GM19455 (cell line): ENCODE results near the gene CCNI2.
"Not testable (repeated sequence)": the region's sequence is repeated elsewhere in the genome, so short reads cannot be mapped to it uniquely, and the experiment has no call there.

Experiments used
- ATAC-seq: cut with Tn5 transposase; IDR thresholded peaks from one replicate; pipeline ENCODE4 v1.9.1; 2021; ENCODE audit not compliant: unreplicated experiment

The CCNI2 gene

GRCh38 chr5:132779961-132780360, 32.7 kb downstream of the CCNI2 start:
- ATAC-seq = no peak

GRCh38 chr5:132780577-132780976, 33.4 kb downstream of the CCNI2 start:
- ATAC-seq = no peak

- no peak for ATAC-seq
Measured at GRCh38 chr5:132781029-132781428, 33.8 kb downstream of the CCNI2 start.

- no peak for ATAC-seq
Measured at GRCh38 chr5:132782101-132782500, 34.9 kb downstream of the CCNI2 start.

GRCh38 chr5:132785365-132785764, 38.1 kb downstream of the CCNI2 start:
- ATAC-seq = no peak

GRCh38 chr5:132785864-132786263, 38.6 kb downstream of the CCNI2 start:
- no peak for ATAC-seq

- ATAC-seq = no peak
Measured at GRCh38 chr5:132787076-132787475, 39.9 kb downstream of the CCNI2 start.

GRCh38 chr5:132788508-132788907, 41.3 kb downstream of the CCNI2 start:
- no peak for ATAC-seq

- no peak for ATAC-seq
Measured at GRCh38 chr5:132788990-132789886, 42.0 kb downstream of the CCNI2 start.

- ATAC-seq = no peak
Measured at GRCh38 chr5:132790201-132790865, 43.1 kb downstream of the CCNI2 start.

- no peak for ATAC-seq
Measured at GRCh38 chr5:132791026-132791425, 43.8 kb downstream of the CCNI2 start.

- no peak for ATAC-seq
Measured at GRCh38 chr5:132797651-132798050, 50.4 kb downstream of the CCNI2 start.

- no peak for ATAC-seq
Measured at GRCh38 chr5:132799392-132799791, 52.2 kb downstream of the CCNI2 start.

- no peak for ATAC-seq
Measured at GRCh38 chr5:132800545-132800944, 53.3 kb downstream of the CCNI2 start.

GRCh38 chr5:132802044-132802684, 54.9 kb downstream of the CCNI2 start:
- no peak for ATAC-seq

GRCh38 chr5:132802685-132803066, 55.5 kb downstream of the CCNI2 start:
- not testable (repeated sequence) for ATAC-seq
